Endothelial cell of umbilical vein (primary cell): ENCODE measurements around the gene CYB5D1. TPM values are rescaled to one million over a fixed set of nuclear protein-coding genes. Genes with fewer than 3 reads are reported as not detected.

ENCODE experiments used
- BruUV-seq: library from RNA; stranded (reverse); fragments of 400-500 nt; replicated peaks from 2 replicates; lab custom pipeline; 2021; lab: Mats Ljungman, UMichigan
- CTCF ChIA-PET: fragments of 300-600, 350-600 bp; sonication (Branson Sonifier 250); formaldehyde crosslinking; loops from one replicate; lab custom pipeline; 2021; ENCODE audit warnings: antibody characterized with exemption, inconsistent platforms; lab: Charles Lee
- POLR2A ChIA-PET: fragments of 300-600, 350-600 bp; sonication (Branson Sonifier 250); formaldehyde crosslinking; loops from one replicate; lab custom pipeline; 2021; ENCODE audit warnings: antibody characterized with exemption, inconsistent platforms; lab: Charles Lee
- DNase-seq: peaks from one replicate; pipeline ENCODE4 v3.0.0-alpha.2; 2011; ENCODE audit warnings: low read depth, low spot score
- FAIRE-seq: peaks from 2 replicates; lab custom pipeline; 2011; peaks lifted over from hg19 to GRCh38; lab: Jason Lieb, UNC
- H2AFZ ChIP-seq: 2 replicates; pipeline ENCODE4 v1.6.0; 2012; ENCODE audit warnings: low read depth, low read length, control low read depth, inconsistent platforms
- H3K27ac ChIP-seq: 2 replicates; pipeline ENCODE4 v1.5.1; 2011; ENCODE audit warnings: low read depth, mild to moderate bottlenecking, control low read depth, low read length, moderate library complexity; ENCODE audit not compliant: insufficient read depth
- H3K27me3 ChIP-seq, 2 experiments: 2 replicates each; pipeline versions ENCODE4 v1.6.0 to v1.6.1; 2011; ENCODE audit warnings: low read length in 2 of 2, mixed read lengths in 1 of 2; ENCODE audit not compliant: control insufficient read depth in 2 of 2, insufficient read depth in 2 of 2
- H3K36me3 ChIP-seq, 2 experiments: 2 replicates in 1 of 2; 3 replicates in 1 of 2; pipeline ENCODE4 v1.5.1; 2011; ENCODE audit warnings: low read length in 2 of 2, mild to moderate bottlenecking in 1 of 2, moderate library complexity in 1 of 2; ENCODE audit not compliant: control insufficient read depth in 2 of 2, insufficient read depth in 2 of 2; ENCODE audit errors: extremely low read depth in 1 of 2
- H3K4me1 ChIP-seq: 3 replicates; pipeline ENCODE4 v1.5.1; 2011; ENCODE audit warnings: mild to moderate bottlenecking, low read length; ENCODE audit not compliant: control insufficient read depth, insufficient read depth; ENCODE audit errors: extremely low read depth
- H3K4me2 ChIP-seq: 2 replicates; pipeline ENCODE4 v1.6.1; 2011; ENCODE audit warnings: low read length, control low read depth, mixed read lengths; ENCODE audit not compliant: insufficient read depth
- H3K4me3 ChIP-seq, 3 experiments: fragments of 200-600 bp in 1 of 3; sonication (generic), shearing (Covaris generic) in 1 of 3; replicated peaks in 1 of 3; 2 replicates each; pipeline ENCODE4 v1.5.1; 2011 to 2016; ENCODE audit warnings: control low read depth in 3 of 3, low read length in 3 of 3, mild to moderate bottlenecking in 2 of 3, inconsistent platforms in 1 of 3, low read depth in 1 of 3, moderate library complexity in 1 of 3; ENCODE audit not compliant: insufficient read depth in 1 of 3
- H3K79me2 ChIP-seq: 2 replicates; pipeline ENCODE4 v1.6.0; 2012; ENCODE audit warnings: low read length, inconsistent platforms; ENCODE audit not compliant: control insufficient read depth, insufficient read depth
- H3K9ac ChIP-seq: replicated peaks from 2 replicates; pipeline ENCODE3; 2011; ENCODE audit warnings: low read length, control low read depth; ENCODE audit not compliant: insufficient read depth; ENCODE audit errors: extremely low read depth
- H3K9me1 ChIP-seq: replicated peaks from 3 replicates; pipeline ENCODE4 v1.6.0; 2011; ENCODE audit warnings: mild to moderate bottlenecking, low read length; ENCODE audit not compliant: control insufficient read depth, insufficient read depth; ENCODE audit errors: extremely low read depth
- H3K9me3 ChIP-seq: replicated peaks from 2 replicates; pipeline ENCODE4 v1.5.1; 2012; ENCODE audit warnings: low read length, inconsistent platforms; ENCODE audit not compliant: control insufficient read depth, insufficient read depth
- H4K20me1 ChIP-seq: replicated peaks from 2 replicates; pipeline ENCODE3; 2011; ENCODE audit warnings: mild to moderate bottlenecking, low read length; ENCODE audit not compliant: control insufficient read depth, insufficient read depth; ENCODE audit errors: extremely low read depth
- EZH2 ChIP-seq: IDR thresholded peaks from 2 replicates; pipeline ENCODE4 v1.6.1; 2012; ENCODE audit warnings: borderline replicate concordance, low read depth, mild to moderate bottlenecking, moderate library complexity, low read length, inconsistent platforms; ENCODE audit not compliant: severe bottlenecking
- FOS ChIP-seq: IDR thresholded peaks from 2 replicates; pipeline ENCODE4 v1.6.1; 2011; ENCODE audit warnings: mild to moderate bottlenecking, low read length, moderate library complexity, borderline replicate concordance; ENCODE audit not compliant: insufficient read depth
- GATA2 ChIP-seq: IDR thresholded peaks from 2 replicates; pipeline ENCODE4 v1.7.0; 2011; ENCODE audit warnings: low read depth, mild to moderate bottlenecking, moderate library complexity, mixed read lengths, low read length; ENCODE audit not compliant: insufficient read length, insufficient read depth
- MYC ChIP-seq: IDR thresholded peaks from one replicate; pipeline ENCODE4 v1.6.1; 2011; ENCODE audit warnings: mild to moderate bottlenecking, low read depth, low read length
- POLR2A ChIP-seq: IDR thresholded peaks from 2 replicates; pipeline ENCODE4 v1.6.1; 2012; ENCODE audit warnings: low read depth, mild to moderate bottlenecking, control low read depth, low read length
- POLR2AphosphoS5 ChIP-seq: IDR thresholded peaks from 2 replicates; pipeline ENCODE4 v1.6.1; 2012; ENCODE audit warnings: low read depth, mild to moderate bottlenecking, control low read depth, low read length, moderate library complexity; ENCODE audit not compliant: insufficient read depth
- dilution Hi-C: fragments of 300-500 bp; cut with MboI; formaldehyde crosslinking; loops from one replicate; pipeline ENCODE4 v1.15.0; 2019; ENCODE audit warnings: low sequenced_read_pairs; ENCODE audit not compliant: extremely low pct_ligation_motif_present
- intact Hi-C: fragments of 100-400 bp; cut with micrococcal nuclease; formaldehyde crosslinking; loops from one replicate; pipeline ENCODE4 v1.10.0; 2022
- polyA plus RNA-seq, 4 experiments: library from polyadenylated mRNA; depleted of rRNA in 3 of 4; stranded (reverse) in 3 of 4; unstranded in 1 of 4; fragments of >200 nt; gene quantifications; 2 replicates each; pipeline versions ENCODE4 v1.2.1 to v1.2.3, GENCODE V29; 2011 to 2012; ENCODE audit warnings: missing spikeins in 1 of 4
- total RNA-seq: library from RNA; stranded (reverse); gene quantifications from 2 replicates; pipeline ENCODE4 v1.2.3, GENCODE V29; 2021
- TF ChIP-seq, protein P1 (sequence below), 2 donors: IDR thresholded peaks; 1 replicate in 1 of 2; 2 replicates in 1 of 2; pipeline ENCODE4 v1.5.1; 2011; ENCODE audit warnings: low read length in 2 of 2, mild to moderate bottlenecking in 2 of 2, moderate library complexity in 2 of 2, control low read depth in 1 of 2, inconsistent platforms in 1 of 2, low read depth in 1 of 2; ENCODE audit not compliant: insufficient read depth in 1 of 2; ENCODE audit errors: extremely low read depth in 1 of 2
- TF ChIP-seq, protein P2 (sequence below): IDR thresholded peaks from 2 replicates; pipeline ENCODE4 v1.6.1; 2011; ENCODE audit not compliant: insufficient read depth, insufficient read length

CYB5D1 gene
- total and polyA plus RNA-seq, 2 donors (not counting 3 experiments of a cell fraction or from before 2014, with no cell fraction given) = 9.4 to 18.1 TPM

DNA sequence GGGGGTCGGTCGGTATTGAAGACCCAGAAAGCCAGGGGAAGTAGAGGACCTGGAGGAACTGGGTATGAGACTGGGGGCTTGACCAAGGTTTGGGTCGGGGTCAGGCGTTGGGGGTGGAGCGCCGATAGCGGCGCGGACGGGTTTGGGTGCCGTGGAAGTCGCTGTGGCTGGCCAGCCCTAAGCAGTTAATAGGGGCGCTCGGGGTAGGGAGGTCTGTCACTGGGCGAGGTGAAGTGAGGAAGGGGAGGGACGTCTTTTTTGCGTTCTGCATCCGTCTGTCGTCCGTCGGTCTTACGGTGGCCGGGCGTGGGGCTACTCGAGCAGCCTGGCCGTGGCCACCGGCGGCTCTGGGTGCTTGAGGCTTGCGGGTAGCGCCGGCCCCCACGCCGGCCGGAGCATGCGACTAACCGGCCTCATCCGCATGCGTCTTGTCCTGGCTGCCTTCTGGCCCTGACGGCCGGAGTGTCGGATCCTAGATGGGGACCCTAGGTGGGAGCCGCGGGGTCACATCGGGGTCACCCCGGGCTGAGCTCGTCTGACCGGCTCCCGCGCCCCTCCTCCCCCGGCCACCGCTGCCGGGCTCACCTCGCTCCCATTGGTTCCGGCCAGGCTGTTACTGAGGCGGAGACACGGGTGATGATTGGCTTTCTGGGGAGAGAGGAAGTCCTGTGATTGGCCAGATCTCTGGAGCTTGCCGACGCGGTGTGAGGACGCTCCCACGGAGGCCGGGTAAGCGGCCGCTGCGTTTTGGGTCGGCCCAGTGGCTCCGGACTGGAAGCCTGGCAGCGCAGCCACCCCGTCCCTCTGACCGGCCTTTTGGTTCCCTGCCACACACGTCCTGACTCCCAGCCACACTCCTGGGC is 13.3 kb upstream of the CYB5D1 start:
- TSS peak; percentile 1 for BruUV-seq
- dilution Hi-C loops (no loop called here), intact Hi-C loops (loop anchor here (1.0 to 10.0 kb wide), 5 partner anchors 9 to 278 kb away; partner anchors contain the start of genes FXR2, HES7, NAA38 and TP53)
- ChIA-PET POLR2A (interaction anchor here (1.2 to 1.5 kb wide), 3 partner anchors 9 to 13 kb away, joined by 4 to 8 read pairs (median 6); partner anchors contain the start of genes CYB5D1 and NAA38), CTCF (interaction anchor here (0.9 to 2.4 kb wide), 9 partner anchors 9 to 256 kb away, joined by 3 to 32 read pairs (median 4); partner anchors contain the start of genes KDM6B and NAA38)
- H4K20me1 ChIP-seq = no peaks in the 10 kb centered on the region
- H3K79me2 ChIP-seq = peaks cover 10% of the 10 kb centered on the region
- H3K27me3 ChIP-seq = no peaks in the 10 kb centered on the region
- TF ChIP-seq, protein P1, sequence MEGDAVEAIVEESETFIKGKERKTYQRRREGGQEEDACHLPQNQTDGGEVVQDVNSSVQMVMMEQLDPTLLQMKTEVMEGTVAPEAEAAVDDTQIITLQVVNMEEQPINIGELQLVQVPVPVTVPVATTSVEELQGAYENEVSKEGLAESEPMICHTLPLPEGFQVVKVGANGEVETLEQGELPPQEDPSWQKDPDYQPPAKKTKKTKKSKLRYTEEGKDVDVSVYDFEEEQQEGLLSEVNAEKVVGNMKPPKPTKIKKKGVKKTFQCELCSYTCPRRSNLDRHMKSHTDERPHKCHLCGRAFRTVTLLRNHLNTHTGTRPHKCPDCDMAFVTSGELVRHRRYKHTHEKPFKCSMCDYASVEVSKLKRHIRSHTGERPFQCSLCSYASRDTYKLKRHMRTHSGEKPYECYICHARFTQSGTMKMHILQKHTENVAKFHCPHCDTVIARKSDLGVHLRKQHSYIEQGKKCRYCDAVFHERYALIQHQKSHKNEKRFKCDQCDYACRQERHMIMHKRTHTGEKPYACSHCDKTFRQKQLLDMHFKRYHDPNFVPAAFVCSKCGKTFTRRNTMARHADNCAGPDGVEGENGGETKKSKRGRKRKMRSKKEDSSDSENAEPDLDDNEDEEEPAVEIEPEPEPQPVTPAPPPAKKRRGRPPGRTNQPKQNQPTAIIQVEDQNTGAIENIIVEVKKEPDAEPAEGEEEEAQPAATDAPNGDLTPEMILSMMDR (IDR thresholded peaks at IDR 0.05; ENCODE audit: extremely low read depth in 1 of 2, insufficient read depth in 1 of 2, low read depth in 1 of 2, low read length in 2 of 2) = no peak
- TF ChIP-seq FOS = no peak
- TF ChIP-seq EZH2 = no peak
- TF ChIP-seq, protein P2, sequence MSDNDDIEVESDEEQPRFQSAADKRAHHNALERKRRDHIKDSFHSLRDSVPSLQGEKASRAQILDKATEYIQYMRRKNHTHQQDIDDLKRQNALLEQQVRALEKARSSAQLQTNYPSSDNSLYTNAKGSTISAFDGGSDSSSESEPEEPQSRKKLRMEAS = no peak
- TF ChIP-seq POLR2AphosphoS5 = peak; percentile 39
- TF ChIP-seq POLR2A = peak; percentile 52
- TF ChIP-seq MYC = no peak
- no peak for TF ChIP-seq GATA2
- peak; percentile 99 for FAIRE-seq
- peaks cover 14% of the 10 kb centered on the region for H3K4me1 ChIP-seq
- H3K36me3 ChIP-seq = peaks cover 3 to 22% of the 10 kb centered on the region in 2 experiments
- H3K4me2 ChIP-seq = peak overlapping the region; percentile 80
- H3K9me1 ChIP-seq = no peaks in the 10 kb centered on the region
- H3K9me3 ChIP-seq = no peaks in the 10 kb centered on the region
- H3K4me3 ChIP-seq = peak overlapping the region; percentile 45 to 71 (median 60)
- H3K27ac ChIP-seq = peak overlapping the region; percentile 99
- H3K9ac ChIP-seq = peak overlapping the region; percentile 99
- DNase-seq = peak; percentile 92
- no peak overlapping the region for H2AFZ ChIP-seq
